Liver (tissue), 9 donors: ENCODE results near the gene ANKRD10. TPM values are rescaled to one million over a fixed set of nuclear protein-coding genes. Genes with fewer than 3 reads are reported as not detected.

Experiments used
- DNase-seq: peaks from one replicate; pipeline ENCODE4 v3.0.0-alpha.2; 2017; ENCODE audit warnings: low spot score
- H3K27ac ChIP-seq, 2 donors: one replicate each; pipeline ENCODE4 v1.7.0; 2013; ENCODE audit warnings: inconsistent platforms in 2 of 2, low read length in 2 of 2, control low read depth in 1 of 2, low read depth in 1 of 2, mild to moderate bottlenecking in 1 of 2
- H3K27me3 ChIP-seq, 4 donors: one replicate each; pipeline versions ENCODE4 v1.6.1 to v1.7.0; 2013; ENCODE audit warnings: low read length in 3 of 4, inconsistent platforms in 1 of 4, mild to moderate bottlenecking in 1 of 4, moderate library complexity in 1 of 4; ENCODE audit not compliant: control insufficient read depth in 4 of 4, insufficient read depth in 4 of 4
- H3K36me3 ChIP-seq, 4 donors: one replicate each; pipeline versions ENCODE4 v1.6.1 to v1.7.0; 2013; ENCODE audit warnings: low read length in 3 of 4, mild to moderate bottlenecking in 3 of 4, low read depth in 1 of 4, moderate library complexity in 1 of 4; ENCODE audit not compliant: control insufficient read depth in 4 of 4, insufficient read depth in 3 of 4
- H3K4me1 ChIP-seq, 4 donors: one replicate each; pipeline versions ENCODE4 v1.6.1 to v1.7.0; 2013; ENCODE audit warnings: low read length in 3 of 4, mild to moderate bottlenecking in 3 of 4, moderate library complexity in 1 of 4; ENCODE audit not compliant: control insufficient read depth in 4 of 4, insufficient read depth in 4 of 4
- H3K4me3 ChIP-seq, 3 donors: one replicate each; pipeline versions ENCODE4 v1.6.1 to v1.7.0; 2013; ENCODE audit warnings: low read length in 3 of 3, control low read depth in 1 of 3, low read depth in 1 of 3, mild to moderate bottlenecking in 1 of 3
- H3K9ac ChIP-seq, 2 donors: one replicate each; pipeline ENCODE4 v1.7.0; 2013; ENCODE audit warnings: low read length in 2 of 2, mild to moderate bottlenecking in 2 of 2, moderate library complexity in 2 of 2, control low read depth in 1 of 2, low read depth in 1 of 2
- H3K9me3 ChIP-seq, 4 donors: one replicate each; pipeline versions ENCODE4 v1.6.1 to v1.7.0; 2013; ENCODE audit warnings: low read length in 3 of 4; ENCODE audit not compliant: control insufficient read depth in 4 of 4
- CTCF ChIP-seq: fragments of 150-350 bp; IDR thresholded peaks from 2 replicates; pipeline ENCODE4 v1.5.1; 2017; ENCODE audit warnings: improper control_type of control experiment, low read depth, low read length; ENCODE audit not compliant: missing input control
- EGR1 ChIP-seq, 2 donors: IDR thresholded peaks; 2 replicates each; pipeline ENCODE4 v1.6.1; 2016 to 2018; ENCODE audit warnings: antibody characterized with exemption in 2 of 2, low read depth in 2 of 2
- FOXA1 ChIP-seq: IDR thresholded peaks from 2 replicates; pipeline ENCODE4 v1.6.1; 2016; ENCODE audit warnings: antibody characterized with exemption
- FOXA2 ChIP-seq: IDR thresholded peaks from 2 replicates; pipeline ENCODE4 v1.6.1; 2016; ENCODE audit warnings: antibody characterized with exemption
- GABPA ChIP-seq, 2 donors: IDR thresholded peaks in 1 of 2; conservative IDR thresholded peaks in 1 of 2; 2 replicates each; pipeline ENCODE4 v1.6.1; 2016; ENCODE audit warnings: antibody characterized with exemption in 2 of 2, mild to moderate bottlenecking in 1 of 2, moderate library complexity in 1 of 2
- HNF4A ChIP-seq, 2 donors: conservative IDR thresholded peaks; 2 replicates each; pipeline ENCODE4 v1.6.1; 2016; ENCODE audit warnings: antibody characterized with exemption in 2 of 2, mild to moderate bottlenecking in 2 of 2
- HNF4G ChIP-seq: IDR thresholded peaks from 2 replicates; pipeline ENCODE4 v1.6.1; 2016; ENCODE audit warnings: antibody characterized with exemption
- JUND ChIP-seq, 2 donors: IDR thresholded peaks; 2 replicates each; pipeline ENCODE4 v1.6.1; 2016; ENCODE audit warnings: antibody characterized with exemption in 2 of 2
- NR2F2 ChIP-seq: IDR thresholded peaks from 2 replicates; pipeline ENCODE4 v1.6.1; 2016; ENCODE audit warnings: antibody characterized with exemption
- RAD21 ChIP-seq, 2 donors: IDR thresholded peaks; 2 replicates each; pipeline ENCODE4 v1.6.1; 2016; ENCODE audit warnings: antibody characterized with exemption in 2 of 2, mild to moderate bottlenecking in 2 of 2
- REST ChIP-seq: IDR thresholded peaks from 2 replicates; pipeline ENCODE4 v1.6.1; 2016; ENCODE audit warnings: antibody characterized with exemption, mild to moderate bottlenecking
- RXRA ChIP-seq, 2 donors: IDR thresholded peaks; 2 replicates each; pipeline ENCODE4 v1.6.1; 2017 to 2018; ENCODE audit warnings: antibody characterized with exemption in 2 of 2, mild to moderate bottlenecking in 1 of 2
- SP1 ChIP-seq: IDR thresholded peaks from 2 replicates; pipeline ENCODE4 v1.6.1; 2018; ENCODE audit warnings: antibody characterized with exemption, mild to moderate bottlenecking
- TAF1 ChIP-seq: conservative IDR thresholded peaks from 2 replicates; pipeline ENCODE4 v1.6.1; 2016; ENCODE audit warnings: antibody characterized with exemption, mild to moderate bottlenecking
- YY1 ChIP-seq: IDR thresholded peaks from 2 replicates; pipeline ENCODE4 v1.6.1; 2016; ENCODE audit warnings: antibody characterized with exemption, mild to moderate bottlenecking
- WGBS: extraction: QIAGEN DNeasy Blood & Tissue Kit; methylation state at CpG from one replicate; pipeline ENCODE4 v1.1.7; 2013; 5-methylcytosine and 5-hydroxymethylcytosine counted together
- polyA plus RNA-seq, 2 donors: library from polyadenylated mRNA; stranded (reverse) in 1 of 2; unstranded in 1 of 2; fragments of 200-250 nt in 1 of 2; fragments of >200 nt in 1 of 2; fragmentation: Nextera tagmentation in 1 of 2; extraction: Ambion mirVana in 1 of 2; gene quantifications; one replicate each; pipeline versions ENCODE4 v1.2.1 to v1.2.3, GENCODE V29; 2013 to 2015
- total RNA-seq, 2 donors: library from RNA; depleted of rRNA; stranded (reverse); fragments of >200 nt; gene quantifications; one replicate each; pipeline ENCODE4 v1.2.3, GENCODE V29; 2014
- TF ChIP-seq, protein P1 (sequence below): IDR thresholded peaks from 2 replicates; pipeline ENCODE4 v1.6.1; 2016; ENCODE audit warnings: antibody characterized with exemption
- TF ChIP-seq, protein P2 (sequence below): IDR thresholded peaks from 2 replicates; pipeline ENCODE4 v1.6.1; 2016; ENCODE audit warnings: antibody characterized with exemption
- TF ChIP-seq, protein P3 (sequence below): IDR thresholded peaks from 2 replicates; pipeline ENCODE4 v1.6.1; 2016; ENCODE audit warnings: antibody characterized with exemption
- donor health status: healthy.
- donor health status: healthy.
- donor health status: healthy.
- donor health status: healthy.
- donor health status: healthy.

Gene ANKRD10
- total and polyA plus RNA-seq, 4 donors = 18.8 to 74.1 (median 52.9) TPM

GRCh38 chr13:110856942-110857835 lies 57.7 kb downstream of the ANKRD10 start:
- WGBS = 85% methylated on average over 3 of the region's 3 CpGs
- no peak for DNase-seq
- no peaks in the 10 kb centered on the region for H3K27me3 ChIP-seq
- no peak overlapping the region for H3K9ac ChIP-seq
- TF ChIP-seq REST = no peak
- TF ChIP-seq, protein P1, sequence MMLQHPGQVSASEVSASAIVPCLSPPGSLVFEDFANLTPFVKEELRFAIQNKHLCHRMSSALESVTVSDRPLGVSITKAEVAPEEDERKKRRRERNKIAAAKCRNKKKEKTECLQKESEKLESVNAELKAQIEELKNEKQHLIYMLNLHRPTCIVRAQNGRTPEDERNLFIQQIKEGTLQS = no peak
- no peak for TF ChIP-seq RAD21 (IDR thresholded peaks at IDR 0.05)
- TF ChIP-seq, protein P2, sequence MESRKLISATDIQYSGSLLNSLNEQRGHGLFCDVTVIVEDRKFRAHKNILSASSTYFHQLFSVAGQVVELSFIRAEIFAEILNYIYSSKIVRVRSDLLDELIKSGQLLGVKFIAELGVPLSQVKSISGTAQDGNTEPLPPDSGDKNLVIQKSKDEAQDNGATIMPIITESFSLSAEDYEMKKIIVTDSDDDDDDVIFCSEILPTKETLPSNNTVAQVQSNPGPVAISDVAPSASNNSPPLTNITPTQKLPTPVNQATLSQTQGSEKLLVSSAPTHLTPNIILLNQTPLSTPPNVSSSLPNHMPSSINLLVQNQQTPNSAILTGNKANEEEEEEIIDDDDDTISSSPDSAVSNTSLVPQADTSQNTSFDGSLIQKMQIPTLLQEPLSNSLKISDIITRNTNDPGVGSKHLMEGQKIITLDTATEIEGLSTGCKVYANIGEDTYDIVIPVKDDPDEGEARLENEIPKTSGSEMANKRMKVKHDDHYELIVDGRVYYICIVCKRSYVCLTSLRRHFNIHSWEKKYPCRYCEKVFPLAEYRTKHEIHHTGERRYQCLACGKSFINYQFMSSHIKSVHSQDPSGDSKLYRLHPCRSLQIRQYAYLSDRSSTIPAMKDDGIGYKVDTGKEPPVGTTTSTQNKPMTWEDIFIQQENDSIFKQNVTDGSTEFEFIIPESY = no peak
- TF ChIP-seq HNF4G = no peak
- TF ChIP-seq JUND (IDR thresholded peaks at IDR 0.05) = no peak
- TF ChIP-seq, protein P3, sequence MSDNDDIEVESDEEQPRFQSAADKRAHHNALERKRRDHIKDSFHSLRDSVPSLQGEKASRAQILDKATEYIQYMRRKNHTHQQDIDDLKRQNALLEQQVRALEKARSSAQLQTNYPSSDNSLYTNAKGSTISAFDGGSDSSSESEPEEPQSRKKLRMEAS = no peak
- TF ChIP-seq FOXA2 = no peak
- TF ChIP-seq EGR1 (IDR thresholded peaks at IDR 0.05; ENCODE audit: low read depth in 2 of 2) = no peak
- no peak for TF ChIP-seq GABPA (IDR thresholded peaks at IDR 0.05 in 1 of 2, conservative IDR thresholded peaks at IDR 0.05 in 1 of 2)
- TF ChIP-seq HNF4A (conservative IDR thresholded peaks at IDR 0.05) = no peak
- no peak for TF ChIP-seq YY1
- TF ChIP-seq SP1 = no peak
- TF ChIP-seq CTCF = no peak
- TF ChIP-seq FOXA1 = no peak
- TF ChIP-seq NR2F2 = no peak
- TF ChIP-seq TAF1 = no peak
- no peak for TF ChIP-seq RXRA (IDR thresholded peaks at IDR 0.05)
- H3K4me1 ChIP-seq = no peaks in the 10 kb centered on the region
- peaks cover 0 to 3% (median 1%) of the 10 kb centered on the region in 4 donors for H3K9me3 ChIP-seq
- H3K4me3 ChIP-seq = no peak overlapping the region
- no peak overlapping the region for H3K27ac ChIP-seq
- no peaks in the 10 kb centered on the region for H3K36me3 ChIP-seq
